HK-2 (cell line): ENCODE results near the gene ARL5A.

Source experiments
- DNase-seq: peaks from one replicate; pipeline ENCODE4 v3.0.0-alpha.2; 2018; ENCODE audit not compliant: unreplicated experiment

Gene ARL5A

DNA sequence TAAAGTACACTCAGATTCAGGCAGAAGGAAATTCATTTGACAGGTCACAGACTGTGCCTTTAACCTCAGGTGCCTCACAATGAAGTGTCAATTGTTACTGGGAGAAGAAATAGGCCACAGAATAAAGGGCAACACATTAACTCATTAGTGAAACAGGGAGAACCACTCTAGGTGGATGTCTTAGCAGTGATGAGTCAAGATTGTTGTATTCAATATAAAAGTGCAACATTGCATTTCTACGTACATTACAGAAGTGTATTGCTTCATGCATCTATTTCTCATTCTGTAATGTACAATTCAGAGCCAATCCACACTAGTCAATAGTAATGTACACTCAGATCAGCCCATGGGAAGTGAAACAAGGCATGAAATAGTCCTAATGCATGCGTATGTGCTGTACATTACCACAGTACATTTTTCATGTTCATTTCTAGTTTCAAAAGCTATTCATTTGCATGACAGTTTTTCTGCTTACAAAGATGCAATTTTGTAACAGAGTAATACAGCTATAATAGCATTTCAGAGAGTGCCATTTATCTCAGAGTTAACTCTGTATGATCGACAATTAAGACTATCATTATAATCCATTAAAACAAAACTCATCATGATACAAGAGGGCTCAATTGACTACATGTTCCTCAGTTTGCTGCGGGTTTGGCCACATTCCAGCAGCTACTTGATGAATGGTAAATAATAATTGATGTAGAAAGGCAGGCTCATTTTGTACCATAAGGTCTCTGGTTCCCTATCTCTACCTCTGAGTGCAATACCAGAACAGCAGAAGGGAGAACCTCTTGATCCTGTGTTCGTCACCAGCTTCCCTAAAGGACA is 12.2 kb upstream of the ARL5A start:
- no peak for DNase-seq

DNA sequence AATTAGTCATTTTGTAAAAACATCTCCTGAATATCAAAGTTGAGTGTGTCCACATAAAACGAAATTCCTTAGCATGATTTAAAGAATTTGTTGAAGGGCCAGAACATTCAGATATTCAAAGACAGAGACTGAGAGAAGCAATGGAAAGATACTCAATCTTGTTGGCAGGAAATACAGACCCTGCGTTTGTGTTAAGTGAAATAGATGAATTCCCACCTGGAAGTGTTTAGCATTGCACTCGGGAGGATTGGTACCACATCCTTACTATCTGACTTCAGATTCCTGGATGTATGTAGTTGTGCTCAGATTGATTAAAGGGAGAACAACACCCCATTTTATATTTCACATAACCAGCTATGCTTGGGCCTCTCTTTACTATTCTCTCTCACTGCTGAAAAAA is 9.7 kb upstream of the ARL5A start:
- no peak for DNase-seq

DNA sequence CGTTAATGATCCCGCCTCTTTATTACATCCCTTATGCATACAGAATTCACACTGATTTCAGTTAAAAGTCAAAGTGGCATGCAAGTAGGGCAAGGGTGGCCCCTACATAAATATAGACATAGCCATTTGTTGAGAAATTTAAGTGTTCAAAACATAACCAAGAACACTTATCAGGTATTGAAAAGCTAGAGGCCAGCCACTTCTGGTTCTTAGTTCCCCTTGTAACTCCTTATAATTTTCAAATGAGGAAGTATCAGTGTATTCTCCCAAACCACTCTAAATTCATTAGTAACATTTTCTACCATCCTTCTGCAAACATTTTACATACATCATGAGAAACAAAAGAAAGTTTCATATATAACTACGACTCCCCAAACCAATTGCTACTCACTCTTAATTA is 5.8 kb upstream of the ARL5A start:
- no peak for DNase-seq

DNA sequence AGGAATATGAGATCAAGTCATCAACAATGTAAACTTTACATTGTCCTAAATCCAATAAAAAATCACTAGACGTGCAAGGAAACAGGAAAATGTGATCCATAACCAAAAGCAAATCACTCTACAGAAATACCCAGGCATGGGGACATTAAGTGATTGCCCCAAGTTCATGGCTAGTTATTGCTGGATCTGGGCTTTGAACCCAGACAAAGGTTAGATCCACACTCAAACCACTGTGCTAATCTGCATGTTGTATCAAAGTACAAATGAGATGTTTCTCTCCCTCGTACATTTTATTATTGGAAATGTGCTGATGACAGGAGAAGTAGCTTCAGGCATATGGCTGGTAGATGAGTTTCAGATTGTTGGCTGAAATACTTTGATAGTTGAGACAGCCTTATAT is 2.7 kb upstream of the ARL5A start:
- DNase-seq: no peak

DNA sequence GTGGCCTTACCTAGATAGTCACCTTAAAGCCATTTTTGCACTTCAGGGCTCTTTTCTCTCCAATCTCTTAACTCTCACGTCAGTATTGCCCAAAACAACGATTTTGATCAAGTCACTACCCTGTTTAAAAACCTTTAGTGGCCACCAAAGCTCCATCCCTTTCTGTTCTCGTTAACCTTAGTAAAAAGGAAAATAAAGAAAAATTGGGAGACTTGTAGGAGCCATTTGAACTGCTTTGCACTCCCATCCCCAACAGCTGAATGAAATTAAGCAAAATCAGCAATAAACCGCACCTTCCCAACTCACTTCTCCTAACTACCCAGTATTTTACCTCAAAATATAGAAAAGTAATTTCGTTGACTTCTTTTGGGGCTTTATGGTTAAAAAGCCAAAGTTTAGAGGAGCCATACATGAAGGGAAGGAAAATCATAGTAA is 686 bp upstream of the ARL5A start:
- DNase-seq: no peak

DNA sequence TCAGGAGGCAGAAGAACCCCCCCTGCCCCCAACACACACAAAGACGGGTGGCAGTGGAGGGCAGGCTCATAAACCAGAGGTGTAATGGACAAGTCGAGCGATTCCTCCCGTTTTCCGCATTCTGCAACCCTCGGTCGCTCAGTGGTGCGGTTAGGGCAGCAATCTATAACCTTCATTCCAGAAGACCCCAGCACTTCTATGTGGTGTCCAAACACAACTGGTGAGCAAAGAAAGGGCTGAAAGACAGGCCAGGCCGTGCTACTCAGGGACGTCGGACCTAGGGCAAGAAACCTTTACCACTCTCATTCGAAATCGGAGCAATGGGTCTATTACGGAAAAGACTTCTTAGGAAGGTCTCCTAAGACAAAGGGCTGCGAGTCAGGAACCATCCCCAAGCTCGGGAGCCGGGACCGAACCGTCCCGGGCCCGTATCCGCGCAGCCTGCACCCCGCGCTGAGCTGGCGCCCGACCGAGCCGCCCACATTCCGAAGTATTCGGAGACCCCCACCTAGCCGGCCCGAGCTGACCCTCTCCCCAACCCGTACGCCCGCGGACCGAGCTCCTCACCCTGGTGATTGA is 568 bp downstream of the ARL5A start:
- DNase-seq: peak; percentile 52

DNA sequence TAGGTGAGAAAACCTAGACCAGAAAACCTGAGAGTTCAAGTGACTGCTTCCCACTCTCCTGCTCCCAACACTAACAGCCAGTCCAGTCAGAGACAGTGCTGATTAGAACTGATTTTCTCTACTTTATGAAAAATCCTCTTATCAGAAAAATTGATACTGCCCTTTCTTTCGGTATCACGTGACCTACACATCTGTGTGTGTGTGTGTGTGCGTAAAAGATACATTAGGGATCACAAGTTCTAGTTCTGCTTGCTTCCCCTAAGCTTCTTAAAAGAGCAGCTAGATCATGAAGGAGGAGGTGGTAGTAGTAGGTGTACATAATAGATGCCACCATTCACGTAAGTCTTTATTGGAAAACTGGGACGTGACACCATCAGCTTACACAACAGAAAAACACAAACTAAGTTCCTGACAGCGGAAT is 1.5 kb downstream of the ARL5A start:
- no peak for DNase-seq

DNA sequence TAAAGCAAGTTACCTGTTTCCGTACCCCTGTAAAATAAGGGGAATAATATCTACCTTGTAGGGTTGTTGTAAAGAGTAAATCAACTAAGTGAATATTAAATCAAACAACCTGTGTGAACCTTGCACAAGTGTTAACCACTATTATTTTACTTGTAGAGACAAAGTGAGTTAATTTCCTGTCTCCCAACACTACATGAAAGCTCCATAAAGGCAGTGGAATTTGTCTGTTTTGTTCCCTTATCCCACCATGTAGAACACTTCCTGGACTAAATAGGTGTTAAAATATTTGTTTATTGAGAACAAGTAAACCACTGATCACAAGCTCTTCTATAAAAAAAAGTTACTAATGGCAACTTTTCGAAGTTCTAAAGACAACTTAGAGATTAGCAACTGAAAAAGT is 3.3 kb downstream of the ARL5A start:
- DNase-seq: no peak

DNA sequence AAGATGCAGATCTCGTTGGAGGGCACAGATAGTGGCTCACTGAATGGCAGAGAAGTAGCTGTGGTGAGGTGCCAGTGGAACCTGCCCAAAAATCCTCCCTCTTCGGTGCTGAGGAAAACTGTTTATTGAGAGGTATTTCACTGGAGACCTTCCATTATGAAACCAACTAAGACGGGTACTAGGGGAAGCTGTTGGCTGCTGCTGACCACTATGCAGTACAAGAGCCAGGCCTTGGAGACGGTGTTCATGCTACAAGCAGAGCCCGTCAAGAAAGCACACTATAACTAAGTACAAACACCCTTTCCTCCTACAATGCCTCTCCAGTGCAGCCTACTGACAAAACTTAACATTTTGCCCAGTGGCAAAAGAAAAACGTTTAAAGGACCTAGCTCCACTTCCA is 4.6 kb downstream of the ARL5A start:
- no peak for DNase-seq

DNA sequence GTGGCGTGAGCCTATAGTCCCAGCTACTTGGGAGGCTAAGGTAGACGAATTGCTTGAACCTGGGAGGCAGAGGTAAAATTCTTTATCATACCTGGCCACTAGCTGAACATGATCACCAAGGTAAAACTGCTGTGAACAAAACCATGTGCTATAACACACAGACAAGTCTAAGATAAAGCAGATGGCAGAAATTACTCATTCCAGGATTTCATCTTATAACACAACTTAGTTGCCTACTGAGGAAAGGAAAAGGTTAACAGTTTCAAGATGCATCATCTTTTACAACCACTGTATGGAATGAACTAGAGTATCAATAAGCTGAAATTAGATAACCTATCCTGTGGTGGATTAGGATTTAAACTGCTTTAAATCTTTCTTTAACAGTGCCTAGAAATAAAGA is 8.3 kb downstream of the ARL5A start:
- DNase-seq: no peak

DNA sequence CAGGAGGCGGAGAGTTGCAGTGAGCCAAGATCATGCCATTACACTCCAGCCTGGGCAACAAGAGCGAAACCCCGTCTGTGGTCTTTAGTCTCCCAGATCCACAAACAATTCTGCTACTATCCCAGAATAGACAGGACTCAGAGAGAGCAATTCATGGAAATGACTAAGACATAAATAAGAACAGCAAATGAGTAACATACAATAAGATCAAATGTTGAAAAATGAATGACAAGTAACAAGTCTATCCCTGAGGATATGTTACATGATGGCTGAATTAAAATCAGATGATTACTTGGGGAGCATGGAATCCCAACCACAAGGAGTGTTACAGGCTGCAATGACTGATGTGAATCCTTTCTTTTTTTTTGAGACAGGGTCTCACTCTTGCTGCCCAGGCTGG is 10.3 kb downstream of the ARL5A start:
- DNase-seq: no peak

DNA sequence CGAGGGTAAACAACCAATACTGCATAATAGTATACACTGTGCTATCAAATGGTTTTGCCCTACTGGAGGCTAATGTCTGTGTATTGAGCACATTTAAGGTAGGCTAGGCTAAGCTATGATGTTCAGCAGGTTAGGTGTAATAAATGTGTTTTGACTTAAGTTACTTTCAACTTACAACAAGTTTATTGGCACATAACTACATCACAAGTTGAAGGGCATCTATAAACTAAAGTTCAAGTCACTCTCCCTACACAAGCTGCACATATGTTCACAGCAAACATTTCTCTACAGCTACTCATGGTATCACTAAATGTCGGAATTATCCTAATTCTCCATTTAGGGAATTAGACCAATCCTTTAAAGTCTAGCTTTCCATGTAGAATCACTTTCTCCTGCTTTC is 11.4 kb downstream of the ARL5A start:
- DNase-seq: no peak

DNA sequence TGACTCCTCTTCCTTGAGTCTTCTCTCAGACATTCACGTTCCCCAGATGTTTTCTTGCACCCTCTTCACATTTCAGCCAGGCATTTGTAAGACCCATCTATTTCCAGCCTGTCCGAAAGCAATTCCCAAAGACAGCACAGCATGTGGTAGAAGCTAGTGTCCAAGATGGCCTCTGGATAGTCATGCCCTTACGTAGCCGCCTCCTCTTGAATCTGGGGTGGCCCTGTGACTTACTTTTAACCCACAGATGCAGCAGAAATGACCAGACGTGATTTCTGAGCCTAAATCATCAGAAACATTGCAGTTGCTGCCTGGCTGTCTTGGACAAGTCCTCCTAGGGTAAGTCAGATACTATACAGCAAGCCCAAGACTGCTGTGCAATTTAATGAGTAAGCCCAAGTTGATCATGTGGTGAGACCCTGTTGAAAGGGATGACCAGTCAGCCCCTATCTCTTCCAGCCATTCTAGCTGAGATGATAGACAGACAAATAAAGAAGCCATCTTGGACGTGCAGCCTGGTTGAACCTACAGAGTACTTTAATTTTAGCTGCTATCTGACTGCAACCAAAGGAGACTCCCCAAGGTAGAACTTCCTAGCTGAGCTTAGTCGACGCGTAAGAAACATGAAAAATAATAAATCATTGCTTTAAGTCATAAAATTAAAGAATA is 12.3 kb downstream of the ARL5A start:
- DNase-seq: no peak

DNA sequence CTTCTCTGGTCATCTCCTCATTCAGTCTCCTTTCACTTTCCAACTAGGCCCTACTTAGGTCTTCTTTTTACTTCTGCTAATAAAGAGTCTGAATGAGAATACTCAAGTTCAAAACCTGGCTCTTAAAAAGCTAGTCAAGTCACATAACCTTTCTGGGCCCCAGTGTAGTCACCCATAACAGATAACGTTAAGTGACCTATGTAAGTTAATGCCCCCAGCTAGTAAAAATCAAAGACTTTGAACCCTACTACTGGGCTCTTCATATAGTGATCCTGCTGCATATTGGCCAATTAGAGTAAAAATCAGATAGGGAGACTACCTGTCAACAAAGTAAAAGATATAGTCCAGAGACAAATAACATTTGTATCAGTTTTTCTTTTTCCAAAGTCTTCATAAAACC is 17.7 kb downstream of the ARL5A start:
- no peak for DNase-seq

DNA sequence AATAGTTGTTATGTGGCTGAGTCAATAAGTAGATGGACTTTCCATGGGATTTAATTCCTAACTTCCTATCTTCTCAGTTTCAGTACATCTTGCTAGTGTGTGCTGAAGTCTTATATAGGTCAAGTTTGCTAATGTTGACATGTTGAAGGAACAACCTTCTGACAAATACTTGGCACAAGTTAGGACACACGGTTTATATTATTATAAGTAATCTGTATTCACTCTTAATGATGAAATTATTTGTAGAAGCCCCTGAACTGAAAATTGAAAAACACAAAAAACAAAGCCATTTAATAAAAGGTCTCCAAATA is 19.2 kb downstream of the ARL5A start:
- DNase-seq: no peak

DNA sequence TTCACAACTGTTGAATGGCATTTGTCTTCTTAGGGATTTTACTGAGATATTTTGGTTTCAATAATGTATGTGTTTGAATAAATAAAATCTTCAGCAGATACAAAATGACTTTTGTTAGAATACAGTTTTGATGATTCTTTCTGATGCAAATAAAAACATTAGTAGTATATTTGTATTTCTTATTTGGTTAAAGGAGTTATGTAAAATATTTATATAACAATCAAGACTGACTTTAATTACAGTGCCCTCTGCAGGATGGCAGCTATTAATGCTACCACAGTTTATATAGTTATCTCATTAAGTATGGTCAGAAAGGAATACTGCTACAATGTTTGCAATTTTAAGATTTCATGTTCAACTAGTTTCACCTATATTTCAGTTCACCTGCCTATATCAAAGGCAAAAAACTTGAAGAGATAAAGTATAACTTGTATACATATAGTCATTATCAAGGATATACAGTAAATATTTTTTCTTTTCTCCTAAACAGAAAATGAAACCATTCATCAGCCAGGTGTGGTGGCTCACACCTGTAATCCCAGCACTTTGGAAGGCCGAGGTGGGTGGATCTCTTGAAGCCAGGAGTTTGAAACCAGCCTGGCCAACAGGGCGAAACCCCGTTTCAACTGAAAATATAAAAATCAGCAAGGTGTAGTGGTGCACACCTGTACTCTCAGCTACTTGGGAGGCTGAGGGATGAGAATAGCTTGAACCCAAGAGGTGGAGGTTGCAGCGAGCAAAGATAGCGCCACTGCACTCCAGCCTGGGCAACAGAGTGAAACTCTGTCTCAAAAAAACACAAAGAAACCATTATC is 19.8 kb downstream of the ARL5A start:
- DNase-seq: no peak

DNA sequence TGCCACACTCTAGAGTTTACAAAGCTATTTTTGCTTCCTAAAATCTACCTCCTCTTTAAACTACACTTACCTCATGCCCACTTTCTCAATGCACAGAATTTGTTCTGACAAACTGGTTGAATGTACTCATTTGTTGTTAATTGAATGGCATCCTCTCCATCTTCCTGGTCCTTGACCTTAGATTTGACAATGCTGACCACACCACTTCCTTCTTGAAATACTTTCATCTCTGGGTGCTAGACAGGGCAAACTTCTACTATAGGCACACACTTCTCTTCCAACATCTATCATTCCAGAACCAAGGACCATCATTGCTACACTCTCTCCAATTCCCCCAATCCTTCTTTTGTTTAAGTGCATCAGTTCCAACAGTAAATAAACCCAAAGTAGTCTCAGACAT is 22.3 kb downstream of the ARL5A start:
- no peak for DNase-seq

DNA sequence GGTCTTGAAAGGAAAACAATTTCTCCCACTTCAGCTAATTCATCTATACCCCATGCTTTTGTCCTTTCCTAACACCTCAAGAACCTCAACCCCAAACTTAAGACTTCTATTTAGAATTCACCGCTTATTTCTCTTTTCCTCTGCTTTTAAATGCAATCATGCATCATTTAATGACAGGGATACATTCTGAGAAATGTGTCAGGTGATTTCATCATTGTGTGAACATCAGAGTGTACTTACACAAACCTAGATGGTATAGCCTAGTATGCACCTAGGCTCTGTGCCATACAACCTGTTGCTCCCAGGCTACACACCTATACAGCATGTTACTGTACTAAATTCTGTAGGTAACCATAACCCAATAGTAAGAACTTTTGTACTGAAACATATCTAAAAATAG is 22.9 kb downstream of the ARL5A start:
- no peak for DNase-seq

DNA sequence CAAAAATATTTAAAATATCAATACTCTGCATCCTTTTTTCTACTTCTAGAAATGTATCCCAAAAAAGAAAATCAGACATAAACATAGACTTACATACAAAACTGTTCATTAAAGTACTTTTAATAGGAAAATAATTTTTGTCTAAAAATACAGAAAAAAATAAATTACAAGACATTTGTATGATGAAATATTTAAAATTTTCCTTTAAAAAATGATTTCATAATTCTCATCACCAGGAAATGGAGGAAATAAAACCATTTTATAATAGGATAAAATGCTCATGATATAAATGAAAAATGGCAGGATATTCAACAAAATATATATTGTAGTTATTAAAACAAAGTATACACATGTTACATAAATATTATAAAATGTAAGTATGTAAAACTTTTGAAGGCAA is 24.4 kb downstream of the ARL5A start:
- no peak for DNase-seq

DNA sequence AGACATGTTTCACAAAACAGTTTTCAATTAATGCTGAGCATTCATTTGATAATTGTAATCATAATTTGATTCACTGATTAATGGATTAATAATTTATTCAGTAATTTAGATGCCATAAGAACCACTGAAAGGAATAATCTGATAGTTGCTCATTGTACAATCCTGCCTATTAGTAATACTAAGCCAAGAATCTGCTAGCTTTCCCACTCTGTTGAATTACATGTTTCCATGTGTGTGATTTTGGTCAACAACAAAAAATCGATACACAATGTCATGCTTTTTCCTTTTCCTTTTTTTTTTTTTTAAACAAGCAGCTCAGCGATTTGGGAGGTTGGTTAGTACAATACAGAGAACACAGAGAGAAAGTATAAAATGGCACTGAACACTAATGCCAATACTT is 25.9 kb downstream of the ARL5A start:
- no peak for DNase-seq

DNA sequence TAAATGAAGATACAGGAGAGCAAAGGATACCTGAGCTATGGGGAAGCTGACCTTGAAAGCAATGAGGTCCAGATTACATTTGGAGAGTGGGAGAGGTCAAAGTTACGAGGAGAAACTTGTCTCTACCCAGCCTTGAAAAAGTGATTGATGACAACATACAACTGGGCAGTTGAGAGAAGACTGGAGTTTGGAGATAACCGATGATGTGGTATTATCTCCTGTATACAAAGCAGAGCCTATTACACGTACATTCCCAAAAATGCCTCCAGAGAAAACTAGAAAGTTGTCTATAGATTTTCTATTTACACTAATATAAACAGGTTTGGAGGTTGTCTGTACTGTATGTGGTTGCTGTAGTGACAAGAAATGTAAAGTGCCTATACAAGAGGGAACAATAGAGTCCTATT is 28.3 kb downstream of the ARL5A start:
- DNase-seq: no peak

DNA sequence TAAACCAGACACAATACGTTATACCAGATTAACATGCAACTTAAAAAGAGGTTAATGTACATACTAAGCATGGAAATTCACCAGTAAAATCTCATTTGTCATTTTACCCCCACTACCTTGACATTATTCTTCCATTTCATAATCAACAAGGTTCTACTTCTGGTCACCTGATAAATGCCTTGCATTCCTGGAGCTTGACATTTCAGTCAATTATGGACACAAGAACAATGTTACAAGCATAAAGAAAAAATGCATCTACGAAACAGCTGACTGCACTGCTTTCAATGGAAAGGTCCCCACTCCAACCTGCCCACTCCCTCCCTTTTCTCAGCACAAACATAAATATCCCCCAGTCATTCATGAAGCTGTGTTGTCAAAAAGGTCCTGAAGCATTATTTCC is 31.4 kb downstream of the ARL5A start:
- no peak for DNase-seq
